IMR-90 (cell line): ENCODE data around the gene TAF1B. TPM values are rescaled to one million over a fixed set of nuclear protein-coding genes. Genes with fewer than 3 reads are reported as not detected.

Experiments used
- ATAC-seq: fragments of 200-7000 bp; cut with Tn5 transposase; 2 replicates; pipeline ENCODE4 v1.9.1; 2020; ENCODE audit warnings: low read depth, mild to moderate bottlenecking, moderate library complexity
- BruUV-seq: library from RNA; stranded (reverse); fragments of 400-500 nt; replicated peaks from 2 replicates; lab custom pipeline; 2021; lab: Mats Ljungman, UMichigan
- CTCF ChIA-PET: fragments of 300-600 bp; formaldehyde crosslinking; extraction: SDS; loops from one replicate; lab custom pipeline; 2021; ENCODE audit warnings: antibody characterized with exemption; lab: Yijun Ruan, JAX
- POLR2A ChIA-PET: fragments of 300-600 bp; sonication (Branson Sonifier 250); formaldehyde crosslinking; loops from one replicate; lab custom pipeline; 2022; ENCODE audit warnings: antibody characterized with exemption; ENCODE audit not compliant: unreplicated experiment; lab: Charles Lee
- DNase-seq: peaks from one replicate; pipeline ENCODE4 v3.0.0; 2013
- H2AFZ ChIP-seq: replicated peaks from 2 replicates; pipeline ENCODE3; 2013; ENCODE audit warnings: low read length, mild to moderate bottlenecking; ENCODE audit not compliant: poor library complexity
- H2AK5ac ChIP-seq: 2 replicates; pipeline ENCODE4 v1.6.1; 2013; ENCODE audit warnings: low read depth, low read length, inconsistent platforms
- H2AK9ac ChIP-seq: replicated peaks from 2 replicates; pipeline ENCODE3; 2013; ENCODE audit warnings: mild to moderate bottlenecking, low read depth, low read length, moderate library complexity; ENCODE audit not compliant: poor library complexity
- H2BK120ac ChIP-seq: 2 replicates; pipeline ENCODE4 v1.6.1; 2013; ENCODE audit warnings: low read depth, low read length, inconsistent platforms
- H2BK15ac ChIP-seq: 3 replicates; pipeline ENCODE4 v1.6.1; 2013; ENCODE audit warnings: low read depth, low read length, inconsistent platforms
- H2BK20ac ChIP-seq: 2 replicates; pipeline ENCODE4 v1.6.1; 2013; ENCODE audit warnings: low read depth, mild to moderate bottlenecking, inconsistent platforms, low read length, moderate library complexity
- H2BK5ac ChIP-seq: 2 replicates; pipeline ENCODE4 v1.6.1; 2013; ENCODE audit warnings: mild to moderate bottlenecking, low read depth, low read length, inconsistent platforms; ENCODE audit not compliant: poor library complexity, severe bottlenecking
- H3K14ac ChIP-seq: replicated peaks from 2 replicates; pipeline ENCODE4 v1.6.1; 2013; ENCODE audit warnings: low read depth, low read length, inconsistent platforms
- H3K18ac ChIP-seq: 2 replicates; pipeline ENCODE4 v1.6.1; 2013; ENCODE audit warnings: low read depth, low read length, control low read depth
- H3K23ac ChIP-seq: 2 replicates; pipeline ENCODE4 v1.6.1; 2013; ENCODE audit warnings: low read depth, low read length, inconsistent platforms
- H3K27ac ChIP-seq: 2 replicates; pipeline ENCODE4 v1.5.1; 2013; ENCODE audit warnings: mild to moderate bottlenecking, control low read depth, low read length; ENCODE audit not compliant: insufficient read depth
- H3K27me3 ChIP-seq: 2 replicates; pipeline ENCODE4 v1.6.1; 2013; ENCODE audit warnings: low read length; ENCODE audit not compliant: control insufficient read depth, insufficient read depth
- H3K36me3 ChIP-seq: 2 replicates; pipeline ENCODE4 v1.6.1; 2013; ENCODE audit warnings: low read length, mixed read lengths; ENCODE audit not compliant: control insufficient read depth, insufficient read depth
- H3K4ac ChIP-seq: 2 replicates; pipeline ENCODE4 v1.6.1; 2013; ENCODE audit warnings: low read depth, low read length, inconsistent platforms
- H3K4me1 ChIP-seq: 2 replicates; pipeline ENCODE4 v1.6.1; 2013; ENCODE audit warnings: low read length, mixed read lengths; ENCODE audit not compliant: control insufficient read depth, insufficient read depth
- H3K4me2 ChIP-seq: 2 replicates; pipeline ENCODE4 v1.6.1; 2013; ENCODE audit warnings: low read depth, mild to moderate bottlenecking, control low read depth, low read length, moderate library complexity
- H3K4me3 ChIP-seq: 2 replicates; pipeline ENCODE4 v1.5.1; 2013; ENCODE audit warnings: low read depth, mild to moderate bottlenecking, control low read depth, low read length, moderate library complexity; ENCODE audit not compliant: insufficient read depth
- H3K56ac ChIP-seq: 2 replicates; pipeline ENCODE4 v1.6.1; 2013; ENCODE audit warnings: low read length, inconsistent platforms; ENCODE audit not compliant: insufficient read depth; ENCODE audit errors: extremely low read depth
- H3K79me1 ChIP-seq, 2 experiments: 2 replicates each; pipeline ENCODE4 v1.6.1; 2013; ENCODE audit warnings: low read length in 2 of 2, inconsistent platforms in 1 of 2, low read depth in 1 of 2
- H3K9ac ChIP-seq: 2 replicates; pipeline ENCODE4 v1.6.1; 2013; ENCODE audit warnings: low read depth, low read length, control low read depth
- H3K9me1 ChIP-seq: 2 replicates; pipeline ENCODE4 v1.6.1; 2013; ENCODE audit warnings: low read length, inconsistent platforms; ENCODE audit not compliant: insufficient read depth
- H3K9me3 ChIP-seq: 2 replicates; pipeline ENCODE4 v1.6.1; 2013; ENCODE audit warnings: low read length; ENCODE audit not compliant: control insufficient read depth, insufficient read depth
- H4K20me1 ChIP-seq: 2 replicates; pipeline ENCODE4 v1.6.1; 2013; ENCODE audit warnings: low read length, inconsistent platforms; ENCODE audit not compliant: insufficient read depth
- H4K5ac ChIP-seq: 2 replicates; pipeline ENCODE4 v1.6.1; 2013; ENCODE audit warnings: mild to moderate bottlenecking, low read depth, low read length, control low read depth
- H4K8ac ChIP-seq, 2 experiments: 2 replicates each; pipeline ENCODE4 v1.6.1; 2013; ENCODE audit warnings: low read depth in 2 of 2, low read length in 2 of 2, control low read depth in 1 of 2, inconsistent platforms in 1 of 2
- H4K91ac ChIP-seq: 2 replicates; pipeline ENCODE4 v1.6.1; 2013; ENCODE audit warnings: low read depth, low read length, inconsistent platforms; ENCODE audit not compliant: insufficient read depth
- CEBPB ChIP-seq: IDR thresholded peaks from 2 replicates; pipeline ENCODE4 v1.6.1; 2012; ENCODE audit warnings: low read depth, low read length, improper control_type of control experiment
- CTCF ChIP-seq: conservative IDR thresholded peaks from 2 replicates; pipeline ENCODE4 v1.5.1; 2012; ENCODE audit warnings: mild to moderate bottlenecking, low read depth, low read length, improper control_type of control experiment
- ELK1 ChIP-seq: fragments of 150-350 bp; IDR thresholded peaks from 2 replicates; pipeline ENCODE4 v1.6.1; 2016; ENCODE audit warnings: low read depth, mild to moderate bottlenecking, low read length, moderate library complexity, borderline replicate concordance
- MXI1 ChIP-seq: IDR thresholded peaks from 2 replicates; pipeline ENCODE4 v1.6.1; 2012; ENCODE audit warnings: low read depth, mild to moderate bottlenecking, low read length, moderate library complexity, borderline replicate concordance
- NFE2L2 ChIP-seq: fragments of 150-350 bp; IDR thresholded peaks from 2 replicates; pipeline ENCODE4 v1.6.1; 2016; ENCODE audit warnings: low read depth, mild to moderate bottlenecking, low read length
- POLR2A ChIP-seq: IDR thresholded peaks from 2 replicates; pipeline ENCODE4 v1.6.1; 2012; ENCODE audit warnings: mild to moderate bottlenecking, low read depth, low read length
- RAD21 ChIP-seq: IDR thresholded peaks from 2 replicates; pipeline ENCODE4 v1.6.1; 2012; ENCODE audit warnings: low read length, improper control_type of control experiment
- RCOR1 ChIP-seq: IDR thresholded peaks from 2 replicates; pipeline ENCODE4 v1.6.1; 2012; ENCODE audit warnings: mild to moderate bottlenecking, low read length, improper control_type of control experiment; ENCODE audit not compliant: insufficient replicate concordance
- RFX5 ChIP-seq: IDR thresholded peaks from 2 replicates; pipeline ENCODE4 v1.8.0; 2012; ENCODE audit warnings: low read depth, mild to moderate bottlenecking, low read length, moderate library complexity
- SMC3 ChIP-seq: fragments of 150-350 bp; IDR thresholded peaks from 2 replicates; pipeline ENCODE4 v1.6.1; 2016; ENCODE audit warnings: low read depth, mild to moderate bottlenecking, antibody characterized with exemption, low read length, moderate library complexity
- USF2 ChIP-seq: fragments of 150-350 bp; IDR thresholded peaks from 2 replicates; pipeline ENCODE4 v1.6.1; 2017; ENCODE audit warnings: mild to moderate bottlenecking, antibody characterized with exemption, low read length, low read depth
- WGBS, 2 experiments: methylation state at CpG; one replicate each; pipeline versions ENCODE4 v1.1.5 to v1.1.7; 2013; ENCODE audit warnings: missing lambda C conversion rate in 2 of 2; ENCODE audit not compliant: insufficient read length in 1 of 2; ENCODE audit errors: extremely low coverage in 2 of 2; 5-methylcytosine and 5-hydroxymethylcytosine counted together
- dilution Hi-C: fragments of 300-500 bp; cut with HindIII; formaldehyde crosslinking; loops from one replicate; pipeline ENCODE4 v1.14.3; 2018; ENCODE audit warnings: low sequenced_read_pairs; ENCODE audit not compliant: unreplicated experiment
- in situ Hi-C: fragments of 300-500 bp; cut with MboI; formaldehyde crosslinking; loops from 3 replicates; pipeline ENCODE4 v1.14.3; 2019; ENCODE audit warnings: low sequenced_read_pairs, inconsistent platforms, mixed read lengths
- intact Hi-C: fragments of 100-400 bp; cut with micrococcal nuclease; formaldehyde crosslinking; loops from 2 replicates; pipeline ENCODE4 v1.10.0; 2022
- polyA plus RNA-seq, 3 experiments: library from polyadenylated mRNA; depleted of rRNA; stranded (reverse); fragments of >200 nt; gene quantifications; 2 replicates each; pipeline ENCODE4 v1.2.3, GENCODE V29; 2012; ENCODE audit warnings: low replicate concordance in 1 of 3
- total RNA-seq: library from RNA; depleted of rRNA; stranded (reverse); fragments of >200 nt; gene quantifications from 2 replicates; pipeline ENCODE4 v1.2.3, GENCODE V29; 2012

Gene TAF1B
- total and polyA plus RNA-seq, 2 of the 4 experiments (the other 2 are of a cell fraction) = 8.4 to 19.9 TPM

GRCh38 chr2:9967053-9967775 lies 123.9 kb downstream of the TAF1B start:
- Histone ChIP-seq H3K56ac (no peak overlapping the region), H2BK20ac (no peak overlapping the region), H2AFZ (no peak overlapping the region), H4K5ac (no peak overlapping the region), H3K9me3 (no peaks in the 10 kb centered on the region), H3K36me3 (no peaks in the 10 kb centered on the region), H2BK15ac (no peak overlapping the region), H3K4me3 (no peak overlapping the region), H4K91ac (no peak overlapping the region), H3K14ac (no peak overlapping the region), H3K4ac (no peak overlapping the region), H3K9ac (no peak overlapping the region), H4K8ac (no peak overlapping the region), H3K27ac (no peak overlapping the region), H3K9me1 (peaks cover 3% of the 10 kb centered on the region), H3K79me1 (no peaks in the 10 kb centered on the region), H2AK9ac (no peak overlapping the region), H3K27me3 (no peaks in the 10 kb centered on the region), H2AK5ac (no peak overlapping the region), H3K18ac (no peak overlapping the region), H3K4me1 (peaks cover 13% of the 10 kb centered on the region), H2BK120ac (no peak overlapping the region), H4K20me1 (no peaks in the 10 kb centered on the region), H3K4me2 (no peak overlapping the region), H2BK5ac (no peak overlapping the region), H3K23ac (no peak overlapping the region)
- ATAC-seq (no peak), DNase-seq (no peak)
- intact Hi-C loops (no loop called here), dilution Hi-C loops (no loop called here), in situ Hi-C loops (no loop called here)
- WGBS, 2 experiments = 92% methylated on average over 4 of the region's 11 CpGs; no CpG with 5 or more reads in 1 of the 2 experiments
- TF ChIP-seq POLR2A (no peak), MXI1 (no peak), ELK1 (no peak), CEBPB (no peak), USF2 (no peak), CTCF (no peak), RFX5 (no peak), RCOR1 (no peak), RAD21 (no peak), SMC3 (no peak), NFE2L2 (no peak)
- POLR2A ChIA-PET = no interaction called here
- no TSS peak for BruUV-seq
- CTCF ChIA-PET = no interaction called here
